ENCODE measurements around the gene APOBEC3B.

GRCh38 chr22:38940811-38941384 lies 41.2 kb upstream of the APOBEC3B start:
- TF ChIP-seq CTCF (IDR thresholded peaks at IDR 0.05), result no peak
- no peak for TF ChIP-seq POLR2A (IDR thresholded peaks at IDR 0.05)

Measured in Peyer's patch (tissue), 4 donors.